GM21515 (cell line): Measurements from ENCODE around the gene LAMP5.

ENCODE experiments used
- ATAC-seq: cut with Tn5 transposase; IDR thresholded peaks from one replicate; pipeline ENCODE4 v1.9.1; 2021; ENCODE audit not compliant: unreplicated experiment

The LAMP5 gene

GRCh38 chr20:9532069-9532838, 17.9 kb downstream of the LAMP5 start:
- ATAC-seq: no peak

GRCh38 chr20:9534025-9534424, 19.6 kb downstream of the LAMP5 start:
- no peak for ATAC-seq

GRCh38 chr20:9535449-9535848, 21.1 kb downstream of the LAMP5 start:
- no peak for ATAC-seq

- ATAC-seq: no peak
These were observed 28.8 kb downstream of the LAMP5 start for GRCh38 chr20:9543214-9543613.

GRCh38 chr20:9550283-9550682, 35.9 kb downstream of the LAMP5 start:
- ATAC-seq: no peak

GRCh38 chr20:9550871-9551270, 36.5 kb downstream of the LAMP5 start:
- no peak for ATAC-seq

- ATAC-seq: no peak
These were observed 37.6 kb downstream of the LAMP5 start for GRCh38 chr20:9551808-9552550.

GRCh38 chr20:9555781-9556180, 41.4 kb downstream of the LAMP5 start:
- no peak for ATAC-seq

GRCh38 chr20:9557411-9557810, 43.0 kb downstream of the LAMP5 start:
- ATAC-seq: no peak

GRCh38 chr20:9565910-9566550, 51.6 kb downstream of the LAMP5 start:
- no peak for ATAC-seq

GRCh38 chr20:9566977-9567376, 52.6 kb downstream of the LAMP5 start:
- no peak for ATAC-seq

GRCh38 chr20:9570612-9571011, 56.2 kb downstream of the LAMP5 start:
- no peak for ATAC-seq

GRCh38 chr20:9571783-9572182, 57.4 kb downstream of the LAMP5 start:
- ATAC-seq: no peak

GRCh38 chr20:9572670-9573069, 58.3 kb downstream of the LAMP5 start:
- ATAC-seq: no peak

GRCh38 chr20:9573335-9574151, 59.2 kb downstream of the LAMP5 start:
- ATAC-seq: no peak

- no peak for ATAC-seq
These were observed 59.8 kb downstream of the LAMP5 start for GRCh38 chr20:9574181-9574580.

GRCh38 chr20:9574776-9575175, 60.4 kb downstream of the LAMP5 start:
- no peak for ATAC-seq

GRCh38 chr20:9575836-9576235, 61.4 kb downstream of the LAMP5 start:
- no peak for ATAC-seq

GRCh38 chr20:9576695-9577094, 62.3 kb downstream of the LAMP5 start:
- ATAC-seq: no peak

GRCh38 chr20:9577397-9577796, 63.0 kb downstream of the LAMP5 start:
- no peak for ATAC-seq

- no peak for ATAC-seq
These were observed 64.2 kb downstream of the LAMP5 start for GRCh38 chr20:9578594-9578993.
